ENCODE data around the gene PDILT.

The PDILT gene

GRCh38 chr16:20377181-20377580 is 27.4 kb downstream of the PDILT start:
- DNase-seq (ENCODE audit: extremely low spot score, insufficient read length, low read depth) = no peak
- no peak for FAIRE-seq

GRCh38 chr16:20372701-20373100 is 31.8 kb downstream of the PDILT start:
- DNase-seq (ENCODE audit: extremely low spot score, insufficient read length, low read depth) = no peak
- FAIRE-seq = no peak

- DNase-seq (ENCODE audit: extremely low spot score, insufficient read length, low read depth) = no peak
- no peak for FAIRE-seq
Observed at GRCh38 chr16:20369452-20370054, 35.0 kb downstream of the PDILT start.

GRCh38 chr16:20364051-20364450 is 40.5 kb downstream of the PDILT start:
- no peak for DNase-seq (ENCODE audit: extremely low spot score, insufficient read length, low read depth)
- FAIRE-seq = no peak

- DNase-seq (ENCODE audit: extremely low spot score, insufficient read length, low read depth) (no peak), FAIRE-seq (no peak)
Observed at GRCh38 chr16:20363191-20363590, 41.3 kb downstream of the PDILT start.

GRCh38 chr16:20359997-20360396 is 44.5 kb downstream of the PDILT start:
- FAIRE-seq (no peak), DNase-seq (ENCODE audit: extremely low spot score, insufficient read length, low read depth) (no peak)

GRCh38 chr16:20355114-20355782 is 49.3 kb downstream of the PDILT start:
- no peak for FAIRE-seq

GRCh38 chr16:20353379-20353778 is 51.2 kb downstream of the PDILT start:
- no peak for FAIRE-seq

More at GRCh38 chr16:20355114-20355782, 49.3 kb downstream of the PDILT start:
- DNase-seq (ENCODE audit: extremely low spot score, insufficient read length, low read depth) = no peak

GRCh38 chr16:20352615-20353014 is 51.9 kb downstream of the PDILT start, which contains the start of gene UMOD:
Gene UMOD (minus strand): TSS chr16:20352715. CDS start chr16:20350737, 1,978 bp downstream.
- no peak for DNase-seq (ENCODE audit: extremely low spot score, insufficient read length, low read depth)
- FAIRE-seq = no peak

More at GRCh38 chr16:20353379-20353778, 51.2 kb downstream of the PDILT start:
- DNase-seq (ENCODE audit: extremely low spot score, insufficient read length, low read depth) = no peak

- FAIRE-seq = no peak
- no peak for DNase-seq (ENCODE audit: extremely low spot score, insufficient read length, low read depth)
Observed at GRCh38 chr16:20349615-20350014, 54.9 kb downstream of the PDILT start.

GRCh38 chr16:20348365-20349185 is 56.0 kb downstream of the PDILT start:
- no peak for DNase-seq (ENCODE audit: extremely low spot score, insufficient read length, low read depth)
- FAIRE-seq = no peak

- FAIRE-seq (no peak), DNase-seq (ENCODE audit: extremely low spot score, insufficient read length, low read depth) (no peak)
Observed at GRCh38 chr16:20347666-20348364, 56.7 kb downstream of the PDILT start.

- FAIRE-seq = no peak
- DNase-seq (ENCODE audit: extremely low spot score, insufficient read length, low read depth) = no peak
Observed at GRCh38 chr16:20344611-20345010, 59.9 kb downstream of the PDILT start.

GRCh38 chr16:20339744-20340143 is 64.8 kb downstream of the PDILT start:
- FAIRE-seq = no peak
- no peak for DNase-seq (ENCODE audit: extremely low spot score, insufficient read length, low read depth)

- no peak for DNase-seq (ENCODE audit: extremely low spot score, insufficient read length, low read depth)
- FAIRE-seq = no peak
Observed at GRCh38 chr16:20336955-20337354, 67.6 kb downstream of the PDILT start.

- DNase-seq (ENCODE audit: extremely low spot score, insufficient read length, low read depth) = no peak
- no peak for FAIRE-seq
Observed at GRCh38 chr16:20334396-20334795, 70.1 kb downstream of the PDILT start.

GRCh38 chr16:20333120-20333519 is 71.4 kb downstream of the PDILT start:
- DNase-seq (ENCODE audit: extremely low spot score, insufficient read length, low read depth) (no peak), FAIRE-seq (no peak)

GRCh38 chr16:20332411-20332810 is 72.1 kb downstream of the PDILT start:
- DNase-seq (ENCODE audit: extremely low spot score, insufficient read length, low read depth) = no peak
- no peak for FAIRE-seq

- DNase-seq (ENCODE audit: extremely low spot score, insufficient read length, low read depth) (no peak), FAIRE-seq (no peak)
Observed at GRCh38 chr16:20331635-20332034, 72.9 kb downstream of the PDILT start.

GRCh38 chr16:20329392-20330138 is 75.0 kb downstream of the PDILT start:
- FAIRE-seq = no peak

More at GRCh38 chr16:20329392-20330138, 75.0 kb downstream of the PDILT start:
- no peak for DNase-seq (ENCODE audit: extremely low spot score, insufficient read length, low read depth)

Measured in GM18507 (cell line).